Measurements from ENCODE around the gene NINL.

- TF ChIP-seq CTCF (conservative IDR thresholded peaks at IDR 0.05 in 1 of 2, IDR thresholded peaks at IDR 0.05 in 1 of 2; ENCODE audit: extremely low read depth in 1 of 2, insufficient read depth in 1 of 2, low read depth in 1 of 2, low read length in 2 of 2) (no peak), EZH2 (IDR thresholded peaks at IDR 0.05; ENCODE audit: borderline replicate concordance, low read length) (no peak)
These were observed 44.6 kb upstream of the NINL start for GRCh38 chr20:25629816-25630499.
